Lower lobe of right lung (tissue), 2 donors: ENCODE results near the gene SLC35A2. TPM values are rescaled to one million over a fixed set of nuclear protein-coding genes. Genes with fewer than 3 reads are reported as not detected.

Experiments
- ATAC-seq, 2 donors: fragments of 200-7000 bp; cut with Tn5 transposase; one replicate each; pipeline ENCODE4 v1.9.1; 2020 to 2022; ENCODE audit warnings: mild to moderate bottlenecking in 2 of 2, moderate library complexity in 2 of 2
- DNase-seq: peaks from one replicate; pipeline ENCODE4 v3.0.0-alpha.2; 2020
- H3K27ac ChIP-seq: fragments of 200-600 bp; one replicate; pipeline ENCODE4 v1.8.0; 2022
- H3K27me3 ChIP-seq: fragments of 200-600 bp; one replicate; pipeline ENCODE4 v1.8.0; 2022; ENCODE audit warnings: low read depth
- H3K36me3 ChIP-seq: fragments of 200-600 bp; one replicate; pipeline ENCODE4 v1.8.0; 2022; ENCODE audit warnings: mild to moderate bottlenecking
- H3K4me1 ChIP-seq: fragments of 200-600 bp; one replicate; pipeline ENCODE4 v1.8.0; 2022
- H3K4me3 ChIP-seq: fragments of 200-600 bp; one replicate; pipeline ENCODE4 v1.8.0; 2022; ENCODE audit warnings: mild to moderate bottlenecking
- H3K9me3 ChIP-seq: fragments of 200-600 bp; one replicate; pipeline ENCODE4 v1.8.0; 2022
- intact Hi-C: fragments of 100-400 bp; cut with DNase I; formaldehyde crosslinking; loops from one replicate; pipeline ENCODE4 v1.11.0; 2022
- total RNA-seq: library from RNA; stranded (reverse); fragmentation: NEBNext Ultra II Directional; extraction: Animal tissue kit (Norgen Biotek cat#: 25700); gene quantifications from one replicate; pipeline ENCODE4 v1.2.1, GENCODE V29; 2021
- TF ChIP-seq, protein P1 (sequence below): fragments of 200-600 bp; IDR thresholded peaks from one replicate; pipeline ENCODE4 v1.8.0; 2022; ENCODE audit warnings: antibody characterized with exemption, mild to moderate bottlenecking
- donor health status: DM: no; HTN: yes; CAD: no; lungs with severe emphysema.

SLC35A2 gene
- total RNA-seq, 1 donor from 2014 or later: 21.3 TPM

DNA sequence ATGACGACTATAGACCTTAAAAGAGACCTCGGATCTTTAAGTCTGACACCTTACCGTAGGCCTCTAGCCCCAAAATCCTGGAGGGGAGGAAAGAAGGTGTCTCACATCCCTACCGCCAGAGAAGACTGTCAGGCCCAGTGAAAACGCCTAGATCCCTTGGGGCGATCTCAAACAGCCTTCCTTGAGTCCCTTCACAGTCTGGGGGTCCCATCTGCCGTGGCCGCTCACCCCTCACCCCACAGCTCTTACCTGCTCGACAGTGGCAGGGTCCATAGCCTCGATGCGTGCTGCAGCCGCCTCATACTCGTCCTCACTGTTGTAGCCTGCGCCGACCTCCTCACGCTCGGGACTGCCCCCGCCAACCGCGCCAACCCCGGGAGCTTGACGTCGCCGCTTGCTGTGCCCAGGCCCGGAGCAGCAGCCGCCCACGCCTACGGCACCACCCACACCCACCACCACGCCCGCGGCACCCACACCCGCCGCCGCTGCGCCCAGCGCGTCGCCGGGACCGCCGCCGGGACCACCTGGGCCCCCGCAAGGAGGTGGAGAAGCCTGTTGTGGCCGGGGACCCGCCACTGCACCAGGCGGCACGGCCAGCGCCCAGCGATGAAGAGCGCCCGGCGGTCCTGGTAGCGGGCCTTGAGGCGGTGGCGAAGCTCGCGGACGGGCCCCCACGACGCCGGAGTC is 45.4 kb upstream of the SLC35A2 start:
- H3K4me3 ChIP-seq: peak overlapping the region; percentile 67
- H3K9me3 ChIP-seq: no peaks in the 10 kb centered on the region
- TF ChIP-seq, protein P1, sequence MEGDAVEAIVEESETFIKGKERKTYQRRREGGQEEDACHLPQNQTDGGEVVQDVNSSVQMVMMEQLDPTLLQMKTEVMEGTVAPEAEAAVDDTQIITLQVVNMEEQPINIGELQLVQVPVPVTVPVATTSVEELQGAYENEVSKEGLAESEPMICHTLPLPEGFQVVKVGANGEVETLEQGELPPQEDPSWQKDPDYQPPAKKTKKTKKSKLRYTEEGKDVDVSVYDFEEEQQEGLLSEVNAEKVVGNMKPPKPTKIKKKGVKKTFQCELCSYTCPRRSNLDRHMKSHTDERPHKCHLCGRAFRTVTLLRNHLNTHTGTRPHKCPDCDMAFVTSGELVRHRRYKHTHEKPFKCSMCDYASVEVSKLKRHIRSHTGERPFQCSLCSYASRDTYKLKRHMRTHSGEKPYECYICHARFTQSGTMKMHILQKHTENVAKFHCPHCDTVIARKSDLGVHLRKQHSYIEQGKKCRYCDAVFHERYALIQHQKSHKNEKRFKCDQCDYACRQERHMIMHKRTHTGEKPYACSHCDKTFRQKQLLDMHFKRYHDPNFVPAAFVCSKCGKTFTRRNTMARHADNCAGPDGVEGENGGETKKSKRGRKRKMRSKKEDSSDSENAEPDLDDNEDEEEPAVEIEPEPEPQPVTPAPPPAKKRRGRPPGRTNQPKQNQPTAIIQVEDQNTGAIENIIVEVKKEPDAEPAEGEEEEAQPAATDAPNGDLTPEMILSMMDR: no peak
- peak overlapping the region; percentile 96 for H3K27ac ChIP-seq
- no peaks in the 10 kb centered on the region for H3K27me3 ChIP-seq
- ATAC-seq: no peak
- intact Hi-C loops: no loop called here
- peaks cover 30% of the 10 kb centered on the region for H3K4me1 ChIP-seq
- H3K36me3 ChIP-seq: peaks cover 21% of the 10 kb centered on the region
- peak; percentile 47 for DNase-seq

DNA sequence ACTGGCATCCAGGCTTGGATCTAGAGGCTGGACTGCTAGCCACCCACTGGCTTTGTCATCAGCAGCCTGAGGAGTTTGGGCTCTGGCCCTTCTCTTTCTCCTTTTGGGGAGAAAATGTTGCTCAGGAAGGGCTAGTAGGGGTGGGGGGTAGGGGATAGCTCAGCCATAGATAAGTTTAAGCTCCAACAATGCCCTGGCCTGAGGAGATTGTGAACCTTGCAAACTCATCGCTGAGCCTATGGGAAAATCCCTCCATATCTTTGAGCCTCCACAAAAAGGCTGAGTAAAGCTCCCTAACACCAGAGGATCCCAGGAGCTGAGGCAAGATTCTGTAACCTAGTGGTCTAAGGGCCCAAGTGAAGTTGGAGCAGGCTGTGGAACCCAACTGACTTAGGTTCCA is 37.1 kb upstream of the SLC35A2 start:
- ATAC-seq: no peak
- DNase-seq: no peak
- Histone ChIP-seq H3K27ac (no peak overlapping the region), H3K9me3 (no peaks in the 10 kb centered on the region), H3K27me3 (no peaks in the 10 kb centered on the region), H3K4me1 (peaks cover 11% of the 10 kb centered on the region), H3K36me3 (peaks cover 9% of the 10 kb centered on the region), H3K4me3 (no peak overlapping the region)
- intact Hi-C loops: no loop called here
- TF ChIP-seq, protein P1: no peak

DNA sequence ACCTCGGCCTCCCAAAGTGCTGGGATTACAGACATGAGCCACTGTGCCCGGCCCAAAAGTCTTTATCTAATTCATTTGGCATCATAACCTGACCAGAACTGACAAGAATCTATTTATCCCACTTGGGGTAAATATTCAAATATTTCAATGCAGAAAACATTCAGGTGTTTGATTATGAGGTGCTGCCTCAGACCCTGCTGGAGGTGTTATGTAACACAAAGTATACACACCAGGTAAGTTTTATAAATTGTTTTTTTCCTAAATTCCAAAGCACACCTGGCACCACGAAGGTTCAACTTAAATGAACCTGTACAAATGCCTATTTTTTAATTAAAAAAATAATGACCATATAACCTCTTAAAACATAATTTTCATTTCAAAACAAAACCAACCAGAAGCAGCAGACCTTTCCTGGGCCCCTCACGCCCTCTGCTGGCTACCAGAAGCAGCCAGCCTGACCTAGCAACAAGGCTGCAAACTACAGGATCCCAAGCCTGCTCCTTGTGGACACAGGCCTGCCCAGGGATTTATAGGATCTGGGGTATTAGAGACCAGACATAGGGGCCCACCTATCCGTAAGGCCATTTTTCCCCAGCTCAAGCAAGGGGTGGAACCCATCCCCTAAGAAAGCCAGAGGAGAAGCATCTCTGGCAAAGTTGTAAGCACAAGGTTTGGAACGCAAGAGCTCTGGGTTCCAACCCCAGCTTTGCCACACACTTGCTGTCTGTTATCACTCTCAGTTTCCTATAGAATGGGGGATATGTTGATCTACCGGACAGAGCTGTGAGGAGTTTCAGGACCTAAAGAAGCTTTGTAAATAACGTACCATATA is 34.3 kb upstream of the SLC35A2 start:
- DNase-seq (peak; percentile 54), ATAC-seq (peak; percentile 69 to 79)
- TF ChIP-seq, protein P1: peak; percentile 73
- intact Hi-C loops: no loop called here
- H3K4me1 ChIP-seq: peaks cover 1% of the 10 kb centered on the region
- H3K4me3 ChIP-seq: no peak overlapping the region
- H3K9me3 ChIP-seq: no peaks in the 10 kb centered on the region
- no peak overlapping the region for H3K27ac ChIP-seq
- no peaks in the 10 kb centered on the region for H3K27me3 ChIP-seq
- H3K36me3 ChIP-seq: peaks cover 17% of the 10 kb centered on the region

DNA sequence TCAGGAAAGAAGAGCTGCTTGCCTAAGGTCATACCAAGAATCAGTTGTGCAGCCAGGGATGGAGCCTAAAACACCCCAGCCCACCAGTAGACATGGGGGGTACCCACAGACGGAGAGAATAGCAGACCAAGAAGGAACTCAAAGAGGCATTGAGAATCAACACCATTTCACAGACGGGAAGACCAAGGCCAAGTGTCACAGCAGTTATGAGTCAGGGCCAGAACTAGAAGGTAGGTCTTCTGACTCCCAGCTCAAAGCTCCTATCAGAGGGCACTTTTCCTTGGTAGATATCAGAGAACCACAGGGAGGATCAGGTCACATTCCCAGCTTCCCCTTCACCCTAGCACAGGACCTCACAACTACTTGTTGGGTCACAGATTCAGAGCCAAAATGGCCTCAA is 31.4 kb upstream of the SLC35A2 start:
- TF ChIP-seq, protein P1: no peak
- ATAC-seq: no peak
- H3K9me3 ChIP-seq: no peaks in the 10 kb centered on the region
- no peaks in the 10 kb centered on the region for H3K27me3 ChIP-seq
- intact Hi-C loops: no loop called here
- no peak overlapping the region for H3K4me3 ChIP-seq
- H3K36me3 ChIP-seq: peaks cover 16% of the 10 kb centered on the region
- H3K27ac ChIP-seq: no peak overlapping the region
- DNase-seq: no peak
- H3K4me1 ChIP-seq: peaks cover 13% of the 10 kb centered on the region

DNA sequence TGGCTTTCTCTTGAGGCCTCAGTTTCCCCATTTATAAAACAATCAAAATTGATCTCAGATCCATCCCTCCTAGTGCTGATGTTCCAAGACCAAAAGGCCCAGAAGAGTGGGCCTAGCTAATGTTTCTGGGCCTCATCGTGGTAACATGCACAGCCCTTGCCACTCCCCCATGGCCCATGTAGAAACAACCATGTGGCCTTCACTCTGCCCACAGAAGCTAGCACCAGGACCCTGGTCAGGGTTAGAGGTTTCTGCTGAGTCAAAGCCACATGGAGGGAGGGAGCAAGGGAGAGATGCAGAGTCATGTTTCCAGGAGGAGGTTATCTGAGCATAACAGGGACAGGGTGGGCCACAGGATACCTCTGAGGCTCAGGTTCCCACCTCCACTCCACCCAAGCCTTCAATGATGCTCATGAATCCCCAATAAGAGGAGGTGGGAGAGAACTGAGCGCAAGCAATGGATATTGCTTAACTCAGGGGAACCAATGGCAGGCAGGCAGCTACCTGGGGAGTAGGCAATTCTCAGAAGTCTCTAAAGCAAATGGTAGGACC is 29.0 kb upstream of the SLC35A2 start:
- peaks cover 34% of the 10 kb centered on the region for H3K4me1 ChIP-seq
- DNase-seq (no peak), ATAC-seq (no peak)
- no peak overlapping the region for H3K4me3 ChIP-seq
- H3K27ac ChIP-seq: no peak overlapping the region
- TF ChIP-seq, protein P1: no peak
- no peaks in the 10 kb centered on the region for H3K9me3 ChIP-seq
- intact Hi-C loops: no loop called here
- peaks cover 13% of the 10 kb centered on the region for H3K36me3 ChIP-seq
- H3K27me3 ChIP-seq: no peaks in the 10 kb centered on the region
